GM12864 (cell line): ENCODE measurements around the gene KHDRBS2.

Experiments
- DNase-seq: peaks from one replicate; pipeline ENCODE4 v3.0.0-alpha.2; 2011; ENCODE audit warnings: low read depth
- H3K4me3 ChIP-seq: 2 replicates; pipeline ENCODE4 v1.5.1; 2011; ENCODE audit warnings: mild to moderate bottlenecking, low read depth, low read length, control low read depth
- TF ChIP-seq, protein P1 (sequence below): IDR thresholded peaks from 2 replicates; pipeline ENCODE4 v1.5.1; 2011; ENCODE audit warnings: low read depth, mild to moderate bottlenecking, moderate library complexity, low read length, control low read depth, inconsistent platforms; ENCODE audit errors: missing control alignments

KHDRBS2 gene

DNA sequence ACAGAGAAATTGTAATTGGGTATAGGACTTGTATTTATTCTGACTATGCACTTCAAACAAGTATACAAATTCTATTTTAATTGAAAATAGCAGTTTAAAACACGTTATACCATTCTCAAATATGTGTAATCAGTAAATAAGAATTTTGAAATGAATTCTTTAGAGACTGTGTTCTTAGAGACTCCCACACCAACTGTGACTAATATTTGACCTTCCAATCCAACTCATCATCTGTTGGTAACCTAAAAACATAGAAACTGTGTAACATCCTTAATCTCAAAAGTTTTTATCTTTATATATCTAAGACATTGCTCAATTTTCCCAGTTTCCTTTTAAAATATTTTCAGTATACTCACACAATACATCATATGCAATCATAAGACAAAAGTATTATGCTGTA, 83.9 kb downstream of the KHDRBS2 start:
- H3K4me3 ChIP-seq, result no peak overlapping the region

DNA sequence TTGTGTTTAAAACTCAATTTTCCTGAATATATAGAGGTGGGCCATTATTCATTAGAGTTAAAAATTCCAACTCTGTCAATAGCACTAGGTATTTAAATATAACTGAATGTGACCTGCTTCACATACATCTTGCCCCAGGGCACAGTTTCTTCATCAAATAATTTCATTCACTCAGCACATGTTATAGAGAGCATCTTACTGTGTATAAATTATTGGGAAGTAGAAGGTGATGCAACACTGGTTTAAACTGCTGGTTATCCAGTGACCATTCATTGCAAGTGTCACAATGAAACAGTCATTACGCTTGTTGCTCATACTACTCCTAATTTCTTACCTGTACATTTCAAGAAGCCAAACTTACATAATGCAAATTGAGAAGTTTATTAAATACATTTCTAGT, 93.4 kb downstream of the KHDRBS2 start:
- DNase-seq, result no peak
- TF ChIP-seq, protein P1, sequence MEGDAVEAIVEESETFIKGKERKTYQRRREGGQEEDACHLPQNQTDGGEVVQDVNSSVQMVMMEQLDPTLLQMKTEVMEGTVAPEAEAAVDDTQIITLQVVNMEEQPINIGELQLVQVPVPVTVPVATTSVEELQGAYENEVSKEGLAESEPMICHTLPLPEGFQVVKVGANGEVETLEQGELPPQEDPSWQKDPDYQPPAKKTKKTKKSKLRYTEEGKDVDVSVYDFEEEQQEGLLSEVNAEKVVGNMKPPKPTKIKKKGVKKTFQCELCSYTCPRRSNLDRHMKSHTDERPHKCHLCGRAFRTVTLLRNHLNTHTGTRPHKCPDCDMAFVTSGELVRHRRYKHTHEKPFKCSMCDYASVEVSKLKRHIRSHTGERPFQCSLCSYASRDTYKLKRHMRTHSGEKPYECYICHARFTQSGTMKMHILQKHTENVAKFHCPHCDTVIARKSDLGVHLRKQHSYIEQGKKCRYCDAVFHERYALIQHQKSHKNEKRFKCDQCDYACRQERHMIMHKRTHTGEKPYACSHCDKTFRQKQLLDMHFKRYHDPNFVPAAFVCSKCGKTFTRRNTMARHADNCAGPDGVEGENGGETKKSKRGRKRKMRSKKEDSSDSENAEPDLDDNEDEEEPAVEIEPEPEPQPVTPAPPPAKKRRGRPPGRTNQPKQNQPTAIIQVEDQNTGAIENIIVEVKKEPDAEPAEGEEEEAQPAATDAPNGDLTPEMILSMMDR, result no peak
- H3K4me3 ChIP-seq, result no peak overlapping the region

More for the DNA sequence above, 83.9 kb downstream of the KHDRBS2 start:
- TF ChIP-seq, protein P1, result no peak
- DNase-seq, result no peak

GRCh38 chr6:62175195-62175594, 110.8 kb downstream of the KHDRBS2 start:
- H3K4me3 ChIP-seq, result no peak overlapping the region
- DNase-seq, result no peak
- TF ChIP-seq, protein P1, result no peak

GRCh38 chr6:62174548-62174947, 111.5 kb downstream of the KHDRBS2 start:
- H3K4me3 ChIP-seq, result no peak overlapping the region
- TF ChIP-seq, protein P1, result no peak
- DNase-seq, result no peak

DNA sequence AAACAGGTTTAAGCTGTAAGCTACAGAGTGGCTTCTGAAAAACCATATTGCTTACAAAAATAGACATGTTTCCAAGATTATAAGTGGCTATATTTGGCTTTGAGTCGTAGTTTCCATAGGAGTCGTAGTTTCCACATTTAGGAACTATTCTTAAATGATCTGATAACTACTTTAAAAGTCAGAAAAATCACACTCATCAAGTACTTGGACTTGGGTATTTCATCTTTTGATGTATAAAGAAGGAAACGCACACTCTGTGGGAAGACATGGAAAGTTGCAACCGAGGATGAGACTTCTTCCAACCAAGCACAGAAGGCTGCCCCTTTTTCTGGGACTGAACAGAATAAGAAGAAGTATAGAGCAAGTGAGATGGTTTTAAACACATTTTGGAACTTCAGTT, 118.3 kb downstream of the KHDRBS2 start:
- TF ChIP-seq, protein P1, result no peak
- H3K4me3 ChIP-seq, result no peak overlapping the region
- no peak for DNase-seq

DNA sequence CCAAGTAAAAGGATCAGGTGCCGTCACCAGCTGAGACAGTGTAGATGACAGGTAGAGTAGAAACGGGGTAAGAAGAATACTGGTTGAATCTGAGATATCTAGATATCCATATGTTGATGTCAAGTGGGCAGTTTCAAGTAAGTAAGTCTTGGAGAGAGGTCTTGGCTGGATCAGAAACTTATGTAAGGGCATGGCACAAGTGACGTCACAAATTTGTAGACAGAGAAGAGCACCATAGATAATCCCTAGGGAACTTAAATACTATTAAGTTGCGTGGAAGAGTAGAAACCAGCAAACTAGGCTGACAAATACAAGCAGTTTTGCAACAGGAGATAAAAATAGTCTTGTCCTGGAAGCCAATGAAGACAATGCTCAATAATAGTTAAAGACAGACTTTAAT, 123.2 kb downstream of the KHDRBS2 start:
- TF ChIP-seq, protein P1, result no peak
- no peak overlapping the region for H3K4me3 ChIP-seq
- DNase-seq, result no peak

GRCh38 chr6:62152796-62153195, 133.2 kb downstream of the KHDRBS2 start:
- no peak for DNase-seq
- no peak overlapping the region for H3K4me3 ChIP-seq
- TF ChIP-seq, protein P1, result no peak
